HL-60 (cell line): ENCODE results near the gene RMDN2.
"Not testable (repeated sequence)": the region's sequence is repeated elsewhere in the genome, so short reads cannot be mapped to it uniquely, and the experiment has no call there.

Source experiments
- DNase-seq, 2 experiments: peaks; one replicate each; pipeline ENCODE4 v3.0.0-alpha.2; 2010 to 2020; ENCODE audit warnings: low read depth in 1 of 2, low spot score in 1 of 2
- H3K27ac ChIP-seq: fragments of 250-450 bp; sonication (Bioruptor Pico); replicated peaks from 2 replicates; pipeline ENCODE4 v1.5.1; 2020; ENCODE audit warnings: mild to moderate bottlenecking, moderate library complexity
- H3K27me3 ChIP-seq: fragments of 250-450 bp; sonication (Bioruptor Pico); 2 replicates; pipeline ENCODE4 v1.5.1; 2021; ENCODE audit warnings: mild to moderate bottlenecking, moderate library complexity; ENCODE audit not compliant: insufficient read depth, poor library complexity, severe bottlenecking
- H3K4me3 ChIP-seq: replicated peaks from 2 replicates; pipeline ENCODE4 v1.5.1; 2011; ENCODE audit warnings: mild to moderate bottlenecking, control low read depth, low read length; ENCODE audit not compliant: insufficient read depth
- GABPA ChIP-seq: IDR thresholded peaks from 2 replicates; pipeline ENCODE4 v1.6.1; 2012; ENCODE audit warnings: low read depth
- POLR2AphosphoS5 ChIP-seq: IDR thresholded peaks from 2 replicates; pipeline ENCODE4 v1.6.1; 2012; ENCODE audit warnings: low read depth
- SPI1 ChIP-seq: IDR thresholded peaks from 2 replicates; pipeline ENCODE4 v1.6.1; 2012; ENCODE audit warnings: low read depth, mild to moderate bottlenecking, borderline replicate concordance
- TF ChIP-seq, protein P1 (sequence below): IDR thresholded peaks from 2 replicates; pipeline ENCODE4 v1.6.1; 2012; ENCODE audit warnings: low read depth; ENCODE audit not compliant: insufficient replicate concordance
- TF ChIP-seq, protein P2 (sequence below): IDR thresholded peaks from one replicate; pipeline ENCODE4 v1.5.1; 2011; ENCODE audit warnings: low read length, control low read depth, inconsistent platforms; ENCODE audit not compliant: insufficient read depth

Gene RMDN2

DNA sequence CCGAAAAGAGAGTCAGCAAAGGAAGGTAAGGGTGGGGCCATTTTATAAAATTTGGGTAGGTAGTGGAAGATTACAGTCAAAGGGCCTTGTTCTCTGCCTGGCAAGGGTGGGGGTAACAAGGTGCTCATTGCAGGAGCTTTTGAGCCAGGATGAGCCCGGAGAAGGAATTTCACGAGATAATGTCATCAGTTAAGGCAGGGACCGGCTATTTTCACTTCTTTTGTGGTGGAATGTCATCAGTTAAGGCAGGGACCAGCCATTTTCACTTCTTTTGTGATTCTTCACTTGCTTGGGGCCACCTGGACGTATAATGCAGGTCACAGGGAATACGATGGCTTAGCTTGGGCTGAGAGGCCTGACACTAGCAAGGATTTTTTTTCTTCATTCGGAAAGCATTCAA lies 92.7 kb downstream of the RMDN2 start:
- no peak for DNase-seq
- H3K4me3 ChIP-seq, result no peak overlapping the region
- no peak overlapping the region for H3K27ac ChIP-seq
- TF ChIP-seq POLR2AphosphoS5 (no peak), SPI1 (no peak)
- no peaks in the 10 kb centered on the region for H3K27me3 ChIP-seq

DNA sequence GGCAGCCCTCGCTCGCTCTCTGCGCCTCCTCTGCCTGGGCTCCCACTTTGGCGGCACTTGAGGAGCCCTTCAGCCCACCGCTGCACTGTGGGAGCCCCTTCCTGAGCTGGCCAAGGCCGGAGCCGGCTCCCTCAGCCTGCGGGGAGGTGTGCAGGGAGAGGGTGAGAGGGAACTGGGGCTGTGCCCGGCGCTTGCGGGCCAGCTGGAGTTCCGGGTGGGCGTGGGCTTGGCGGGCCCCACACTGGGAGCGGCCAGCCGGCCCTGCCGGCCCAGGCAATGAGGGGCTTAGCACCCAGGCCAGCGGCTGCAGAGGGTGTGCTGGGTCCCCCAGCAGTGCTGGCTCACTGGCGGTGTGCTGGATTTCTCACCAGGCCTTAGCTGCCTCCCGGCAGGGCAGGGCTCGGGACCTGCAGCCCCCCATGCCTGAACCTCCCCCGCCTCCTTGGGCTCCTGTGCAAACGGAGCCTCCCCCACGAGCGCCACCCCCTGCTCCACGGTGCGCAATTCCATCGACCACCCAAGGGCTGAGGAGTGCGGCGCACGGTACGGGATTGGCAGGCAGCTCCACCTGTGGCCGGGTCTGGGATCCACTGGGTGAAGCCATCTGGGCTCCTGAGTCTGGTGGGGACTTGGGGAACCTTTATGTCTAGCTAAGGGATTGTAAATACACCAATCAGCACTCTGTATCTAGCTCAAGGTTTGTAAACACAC lies 95.4 kb downstream of the RMDN2 start:
- H3K27ac ChIP-seq, DNase-seq, H3K27me3 ChIP-seq, H3K4me3 ChIP-seq: not testable (repeated sequence)

DNA sequence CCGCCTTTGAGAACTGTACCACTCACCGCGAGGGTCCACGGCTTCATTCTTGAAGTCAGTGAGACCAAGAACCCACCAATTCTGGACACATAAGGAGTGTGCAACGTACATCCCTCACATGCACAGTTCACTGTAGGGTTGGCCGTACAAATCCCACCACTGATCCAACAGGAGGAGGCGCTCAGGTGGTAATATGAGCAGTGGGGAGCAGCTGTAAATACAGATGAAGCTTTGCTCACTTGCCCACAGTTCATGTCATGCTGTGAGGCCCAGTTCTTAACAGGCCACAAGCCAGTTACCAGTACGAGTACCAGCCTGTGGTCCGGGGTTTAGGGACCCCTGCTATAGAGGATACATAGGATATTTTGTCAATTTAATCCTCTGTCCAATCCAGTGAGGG lies 96.5 kb downstream of the RMDN2 start:
- no peak for DNase-seq
- Histone ChIP-seq H3K27ac (no peak overlapping the region), H3K27me3 (no peaks in the 10 kb centered on the region), H3K4me3 (no peak overlapping the region)
- TF ChIP-seq, protein P1, sequence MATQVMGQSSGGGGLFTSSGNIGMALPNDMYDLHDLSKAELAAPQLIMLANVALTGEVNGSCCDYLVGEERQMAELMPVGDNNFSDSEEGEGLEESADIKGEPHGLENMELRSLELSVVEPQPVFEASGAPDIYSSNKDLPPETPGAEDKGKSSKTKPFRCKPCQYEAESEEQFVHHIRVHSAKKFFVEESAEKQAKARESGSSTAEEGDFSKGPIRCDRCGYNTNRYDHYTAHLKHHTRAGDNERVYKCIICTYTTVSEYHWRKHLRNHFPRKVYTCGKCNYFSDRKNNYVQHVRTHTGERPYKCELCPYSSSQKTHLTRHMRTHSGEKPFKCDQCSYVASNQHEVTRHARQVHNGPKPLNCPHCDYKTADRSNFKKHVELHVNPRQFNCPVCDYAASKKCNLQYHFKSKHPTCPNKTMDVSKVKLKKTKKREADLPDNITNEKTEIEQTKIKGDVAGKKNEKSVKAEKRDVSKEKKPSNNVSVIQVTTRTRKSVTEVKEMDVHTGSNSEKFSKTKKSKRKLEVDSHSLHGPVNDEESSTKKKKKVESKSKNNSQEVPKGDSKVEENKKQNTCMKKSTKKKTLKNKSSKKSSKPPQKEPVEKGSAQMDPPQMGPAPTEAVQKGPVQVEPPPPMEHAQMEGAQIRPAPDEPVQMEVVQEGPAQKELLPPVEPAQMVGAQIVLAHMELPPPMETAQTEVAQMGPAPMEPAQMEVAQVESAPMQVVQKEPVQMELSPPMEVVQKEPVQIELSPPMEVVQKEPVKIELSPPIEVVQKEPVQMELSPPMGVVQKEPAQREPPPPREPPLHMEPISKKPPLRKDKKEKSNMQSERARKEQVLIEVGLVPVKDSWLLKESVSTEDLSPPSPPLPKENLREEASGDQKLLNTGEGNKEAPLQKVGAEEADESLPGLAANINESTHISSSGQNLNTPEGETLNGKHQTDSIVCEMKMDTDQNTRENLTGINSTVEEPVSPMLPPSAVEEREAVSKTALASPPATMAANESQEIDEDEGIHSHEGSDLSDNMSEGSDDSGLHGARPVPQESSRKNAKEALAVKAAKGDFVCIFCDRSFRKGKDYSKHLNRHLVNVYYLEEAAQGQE, result no peak
- TF ChIP-seq POLR2AphosphoS5, result no peak
- no peak for TF ChIP-seq SPI1
- TF ChIP-seq, protein P2, sequence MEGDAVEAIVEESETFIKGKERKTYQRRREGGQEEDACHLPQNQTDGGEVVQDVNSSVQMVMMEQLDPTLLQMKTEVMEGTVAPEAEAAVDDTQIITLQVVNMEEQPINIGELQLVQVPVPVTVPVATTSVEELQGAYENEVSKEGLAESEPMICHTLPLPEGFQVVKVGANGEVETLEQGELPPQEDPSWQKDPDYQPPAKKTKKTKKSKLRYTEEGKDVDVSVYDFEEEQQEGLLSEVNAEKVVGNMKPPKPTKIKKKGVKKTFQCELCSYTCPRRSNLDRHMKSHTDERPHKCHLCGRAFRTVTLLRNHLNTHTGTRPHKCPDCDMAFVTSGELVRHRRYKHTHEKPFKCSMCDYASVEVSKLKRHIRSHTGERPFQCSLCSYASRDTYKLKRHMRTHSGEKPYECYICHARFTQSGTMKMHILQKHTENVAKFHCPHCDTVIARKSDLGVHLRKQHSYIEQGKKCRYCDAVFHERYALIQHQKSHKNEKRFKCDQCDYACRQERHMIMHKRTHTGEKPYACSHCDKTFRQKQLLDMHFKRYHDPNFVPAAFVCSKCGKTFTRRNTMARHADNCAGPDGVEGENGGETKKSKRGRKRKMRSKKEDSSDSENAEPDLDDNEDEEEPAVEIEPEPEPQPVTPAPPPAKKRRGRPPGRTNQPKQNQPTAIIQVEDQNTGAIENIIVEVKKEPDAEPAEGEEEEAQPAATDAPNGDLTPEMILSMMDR, result no peak
- no peak for TF ChIP-seq GABPA

DNA sequence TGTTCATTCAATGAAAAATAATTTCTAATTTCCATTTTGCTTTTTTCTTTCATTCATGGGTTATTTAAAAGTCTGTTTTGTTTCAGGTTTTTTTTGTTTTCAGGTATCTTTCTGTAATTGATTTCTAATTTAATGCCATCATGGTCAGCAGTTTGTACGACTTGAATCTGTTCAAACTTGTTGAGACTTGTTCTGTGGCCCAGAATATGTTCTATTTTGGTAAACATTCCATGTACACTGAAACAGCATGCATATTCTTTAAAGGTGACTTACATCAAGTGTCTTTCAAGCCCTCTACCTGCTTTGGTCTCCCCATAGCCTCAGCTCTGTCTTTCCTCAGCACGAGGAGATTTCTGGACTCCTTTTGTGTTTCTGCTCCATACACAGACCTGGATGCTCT lies 101.8 kb downstream of the RMDN2 start:
- TF ChIP-seq, protein P2, result no peak
- TF ChIP-seq GABPA (no peak), POLR2AphosphoS5 (no peak), SPI1 (no peak)
- TF ChIP-seq, protein P1, result no peak
- H3K27ac ChIP-seq, result no peak overlapping the region
- DNase-seq, result no peak
- no peaks in the 10 kb centered on the region for H3K27me3 ChIP-seq
- H3K4me3 ChIP-seq, result no peak overlapping the region

DNA sequence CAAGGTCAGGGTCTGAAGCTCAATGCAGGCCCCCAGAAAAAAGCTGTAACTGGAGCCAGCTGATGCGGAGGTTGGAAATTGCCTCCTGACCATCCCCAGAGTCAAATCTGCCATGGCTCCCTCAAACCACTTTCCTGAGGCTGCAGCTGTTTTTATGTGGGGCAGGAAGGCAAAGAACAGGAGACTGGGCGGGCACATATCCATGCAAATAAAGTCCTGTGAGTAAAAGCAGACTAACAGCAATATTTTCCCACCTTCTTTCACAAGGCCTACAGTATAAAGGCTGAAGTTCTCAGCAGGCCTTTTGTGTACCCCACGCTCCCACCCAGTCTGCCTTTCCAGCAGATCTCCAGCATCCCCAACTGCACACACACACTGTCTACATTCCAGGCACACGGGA lies 103.7 kb downstream of the RMDN2 start:
- Histone ChIP-seq H3K27ac (no peak overlapping the region), H3K27me3 (no peaks in the 10 kb centered on the region), H3K4me3 (no peak overlapping the region)
- TF ChIP-seq GABPA (no peak), POLR2AphosphoS5 (no peak), SPI1 (no peak)
- TF ChIP-seq, protein P1, result no peak
- TF ChIP-seq, protein P2, result no peak
- no peak for DNase-seq
